HS-27A (cell line): ENCODE results near the gene FGD2.

Source experiments
- DNase-seq: peaks from one replicate; pipeline ENCODE4 v3.0.0-alpha.2; 2012; ENCODE audit warnings: low read depth, missing footprints

FGD2 gene

GRCh38 chr6:36997811-36998722, 7.4 kb upstream of the FGD2 start:
- no peak for DNase-seq

- DNase-seq, result no peak
Measured at GRCh38 chr6:36998723-36999038, 6.8 kb upstream of the FGD2 start.

GRCh38 chr6:36999061-36999750, 6.2 kb upstream of the FGD2 start:
- no peak for DNase-seq

- DNase-seq, result no peak
Measured at GRCh38 chr6:36999751-37000125, 5.7 kb upstream of the FGD2 start.

GRCh38 chr6:37004044-37004980, 1.1 kb upstream of the FGD2 start:
- DNase-seq, result no peak

GRCh38 chr6:37005827-37006567, 542 bp downstream of the FGD2 start:
- no peak for DNase-seq

GRCh38 chr6:37006793-37007339, 1.4 kb downstream of the FGD2 start:
- DNase-seq, result peak; percentile 92

GRCh38 chr6:37007340-37008043, 2.0 kb downstream of the FGD2 start:
- no peak for DNase-seq

- no peak for DNase-seq
Measured at GRCh38 chr6:37008484-37009465, 3.3 kb downstream of the FGD2 start.

- DNase-seq, result no peak
Measured at GRCh38 chr6:37010402-37010892, 5.0 kb downstream of the FGD2 start.

GRCh38 chr6:37011656-37012378, 6.4 kb downstream of the FGD2 start:
- DNase-seq, result no peak

- no peak for DNase-seq
Measured at GRCh38 chr6:37013516-37014491, 8.3 kb downstream of the FGD2 start.

- DNase-seq, result no peak
Measured at GRCh38 chr6:37014667-37015066, 9.2 kb downstream of the FGD2 start.

GRCh38 chr6:37015532-37015931, 10.1 kb downstream of the FGD2 start:
- no peak for DNase-seq

GRCh38 chr6:37016995-37017394, 11.5 kb downstream of the FGD2 start:
- no peak for DNase-seq

- DNase-seq, result no peak
Measured at GRCh38 chr6:37017606-37018197, 12.2 kb downstream of the FGD2 start.
